ENCODE results near the gene HMCN1.

DNA sequence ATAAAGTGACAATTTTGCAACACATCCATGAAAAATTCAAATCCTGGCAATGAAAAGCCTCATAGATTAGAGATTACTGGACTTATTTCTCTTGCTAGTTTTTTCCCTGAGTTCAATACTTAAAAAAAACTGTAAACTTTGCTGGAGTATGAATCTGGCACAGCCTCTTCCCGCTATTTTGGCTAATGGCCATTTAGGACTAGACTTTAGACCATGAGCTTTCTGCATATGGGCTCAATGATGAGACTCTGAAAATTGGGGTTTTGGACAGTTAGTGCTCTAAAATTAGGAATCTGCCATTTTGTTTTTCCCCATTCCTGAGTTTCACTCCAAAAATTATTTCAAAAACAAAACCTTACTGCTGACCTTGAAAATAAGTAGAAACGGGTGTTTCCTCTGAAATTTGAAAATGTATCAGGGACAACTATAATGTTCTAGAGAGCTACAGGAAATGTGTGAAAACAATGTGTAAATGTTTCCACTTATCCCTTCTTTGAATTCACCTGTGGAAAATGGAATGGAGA, 137.5 kb downstream of the HMCN1 start:
- no peak for TF ChIP-seq SIN3A (IDR thresholded peaks at IDR 0.05; ENCODE audit: borderline replicate concordance, insufficient read depth, low read depth, low read length)
- TF ChIP-seq, protein P1, sequence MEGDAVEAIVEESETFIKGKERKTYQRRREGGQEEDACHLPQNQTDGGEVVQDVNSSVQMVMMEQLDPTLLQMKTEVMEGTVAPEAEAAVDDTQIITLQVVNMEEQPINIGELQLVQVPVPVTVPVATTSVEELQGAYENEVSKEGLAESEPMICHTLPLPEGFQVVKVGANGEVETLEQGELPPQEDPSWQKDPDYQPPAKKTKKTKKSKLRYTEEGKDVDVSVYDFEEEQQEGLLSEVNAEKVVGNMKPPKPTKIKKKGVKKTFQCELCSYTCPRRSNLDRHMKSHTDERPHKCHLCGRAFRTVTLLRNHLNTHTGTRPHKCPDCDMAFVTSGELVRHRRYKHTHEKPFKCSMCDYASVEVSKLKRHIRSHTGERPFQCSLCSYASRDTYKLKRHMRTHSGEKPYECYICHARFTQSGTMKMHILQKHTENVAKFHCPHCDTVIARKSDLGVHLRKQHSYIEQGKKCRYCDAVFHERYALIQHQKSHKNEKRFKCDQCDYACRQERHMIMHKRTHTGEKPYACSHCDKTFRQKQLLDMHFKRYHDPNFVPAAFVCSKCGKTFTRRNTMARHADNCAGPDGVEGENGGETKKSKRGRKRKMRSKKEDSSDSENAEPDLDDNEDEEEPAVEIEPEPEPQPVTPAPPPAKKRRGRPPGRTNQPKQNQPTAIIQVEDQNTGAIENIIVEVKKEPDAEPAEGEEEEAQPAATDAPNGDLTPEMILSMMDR (IDR thresholded peaks at IDR 0.05) = no peak
- TF ChIP-seq, protein P2, sequence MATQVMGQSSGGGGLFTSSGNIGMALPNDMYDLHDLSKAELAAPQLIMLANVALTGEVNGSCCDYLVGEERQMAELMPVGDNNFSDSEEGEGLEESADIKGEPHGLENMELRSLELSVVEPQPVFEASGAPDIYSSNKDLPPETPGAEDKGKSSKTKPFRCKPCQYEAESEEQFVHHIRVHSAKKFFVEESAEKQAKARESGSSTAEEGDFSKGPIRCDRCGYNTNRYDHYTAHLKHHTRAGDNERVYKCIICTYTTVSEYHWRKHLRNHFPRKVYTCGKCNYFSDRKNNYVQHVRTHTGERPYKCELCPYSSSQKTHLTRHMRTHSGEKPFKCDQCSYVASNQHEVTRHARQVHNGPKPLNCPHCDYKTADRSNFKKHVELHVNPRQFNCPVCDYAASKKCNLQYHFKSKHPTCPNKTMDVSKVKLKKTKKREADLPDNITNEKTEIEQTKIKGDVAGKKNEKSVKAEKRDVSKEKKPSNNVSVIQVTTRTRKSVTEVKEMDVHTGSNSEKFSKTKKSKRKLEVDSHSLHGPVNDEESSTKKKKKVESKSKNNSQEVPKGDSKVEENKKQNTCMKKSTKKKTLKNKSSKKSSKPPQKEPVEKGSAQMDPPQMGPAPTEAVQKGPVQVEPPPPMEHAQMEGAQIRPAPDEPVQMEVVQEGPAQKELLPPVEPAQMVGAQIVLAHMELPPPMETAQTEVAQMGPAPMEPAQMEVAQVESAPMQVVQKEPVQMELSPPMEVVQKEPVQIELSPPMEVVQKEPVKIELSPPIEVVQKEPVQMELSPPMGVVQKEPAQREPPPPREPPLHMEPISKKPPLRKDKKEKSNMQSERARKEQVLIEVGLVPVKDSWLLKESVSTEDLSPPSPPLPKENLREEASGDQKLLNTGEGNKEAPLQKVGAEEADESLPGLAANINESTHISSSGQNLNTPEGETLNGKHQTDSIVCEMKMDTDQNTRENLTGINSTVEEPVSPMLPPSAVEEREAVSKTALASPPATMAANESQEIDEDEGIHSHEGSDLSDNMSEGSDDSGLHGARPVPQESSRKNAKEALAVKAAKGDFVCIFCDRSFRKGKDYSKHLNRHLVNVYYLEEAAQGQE (IDR thresholded peaks at IDR 0.05; ENCODE audit: insufficient read depth in 1 of 2, low read depth in 2 of 2, low read length in 1 of 2) = no peak

Measured in Panc1 (cell line).